Kidney glomerular epithelial cell (primary cell): ENCODE measurements around the gene TPGS1.

Experiments used
- DNase-seq: peaks from one replicate; lab custom pipeline; 2025; lab: John Stamatoyannopoulos, UW

The TPGS1 gene

GRCh38 chr19:518598-519231, 11.4 kb downstream of the TPGS1 start:
- DNase-seq = no peak

- no peak for DNase-seq
Measured at GRCh38 chr19:519449-519865, 12.2 kb downstream of the TPGS1 start.

GRCh38 chr19:522726-523125, 15.4 kb downstream of the TPGS1 start:
- DNase-seq = no peak

GRCh38 chr19:524062-524674, 16.9 kb downstream of the TPGS1 start:
- no peak for DNase-seq

GRCh38 chr19:525029-525428, 17.7 kb downstream of the TPGS1 start:
- DNase-seq = no peak

- DNase-seq = no peak
Measured at GRCh38 chr19:525857-526419, 18.6 kb downstream of the TPGS1 start.

- DNase-seq = no peak
Measured at GRCh38 chr19:530134-531008, 23.1 kb downstream of the TPGS1 start.

- peak; percentile 58 for DNase-seq
Measured at GRCh38 chr19:531009-531752, 23.9 kb downstream of the TPGS1 start.

- no peak for DNase-seq
Measured at GRCh38 chr19:531753-532560, 24.7 kb downstream of the TPGS1 start, which contains the start of gene CDC34. Gene CDC34 (plus strand): TSS chr19:531760. CDS start chr19:531932, 172 bp downstream.

GRCh38 chr19:532561-533363, 25.5 kb downstream of the TPGS1 start:
- peak; percentile 59 for DNase-seq

GRCh38 chr19:533364-534058, 26.2 kb downstream of the TPGS1 start:
- no peak for DNase-seq

- DNase-seq = no peak
Measured at GRCh38 chr19:534088-534487, 26.8 kb downstream of the TPGS1 start.

GRCh38 chr19:535017-535835, 27.9 kb downstream of the TPGS1 start:
- peak; percentile 31 for DNase-seq

- no peak for DNase-seq
Measured at GRCh38 chr19:536031-536880, 29.0 kb downstream of the TPGS1 start.

- no peak for DNase-seq
Measured at GRCh38 chr19:536881-537404, 29.6 kb downstream of the TPGS1 start.

- no peak for DNase-seq
Measured at GRCh38 chr19:538641-539428, 31.5 kb downstream of the TPGS1 start.
